ENCODE measurements around the gene PTX4.
A peak's percentile ranks its signal among the peaks of the same experiment; 100 is the strongest.
"Not testable (repeated sequence)": the region's sequence is repeated elsewhere in the genome, so short reads cannot be mapped to it uniquely, and the experiment has no call there.

PTX4 gene

GRCh38 chr16:1471569-1472194 lies 17.1 kb downstream of the PTX4 start:
- Histone ChIP-seq H3K4me3 (ENCODE audit: insufficient read depth, low read length, poor library complexity, severe bottlenecking) (no peak overlapping the region), H3K9ac (ENCODE audit: low read length) (no peak overlapping the region), H2AFZ (ENCODE audit: low read depth, low read length, severe bottlenecking) (no peak overlapping the region), H3F3A (ENCODE audit: insufficient read depth) (no peaks in the 10 kb centered on the region), H4K20me1 (ENCODE audit: low read depth, low read length) (no peaks in the 10 kb centered on the region), H3K9me3 (ENCODE audit: insufficient read depth, low read length) (no peaks in the 10 kb centered on the region), H3K4me2 (ENCODE audit: low read depth, low read length, poor library complexity, severe bottlenecking) (no peak overlapping the region), H3K27me3 (ENCODE audit: low read length) (no peaks in the 10 kb centered on the region), H3K27ac (ENCODE audit: low read depth, low read length) (no peak overlapping the region), H3K36me3 (ENCODE audit: low read length) (no peaks in the 10 kb centered on the region), H3K9me2 (replicated peaks; ENCODE audit: insufficient read depth, low read length) (no peaks in the 10 kb centered on the region), H3K79me2 (ENCODE audit: insufficient read depth, low read length) (peaks cover 32% of the 10 kb centered on the region; the same call in 1 of the 2 replicates)
- TF ChIP-seq EZH2phosphoT487 (conservative IDR thresholded peaks at IDR 0.05; ENCODE audit: low read length), result no peak
- no peak for TF ChIP-seq CTCF (IDR thresholded peaks at IDR 0.05; ENCODE audit: insufficient read depth, low read length, poor library complexity, severe bottlenecking)

GRCh38 chr16:1470481-1471251 lies 18.1 kb downstream of the PTX4 start:
- no peaks in the 10 kb centered on the region for H3K36me3 ChIP-seq (ENCODE audit: low read length)
- H3K9ac ChIP-seq (ENCODE audit: low read length), result no peak overlapping the region
- peaks cover 32% of the 10 kb centered on the region; the same call in 1 of the 2 replicates for H3K79me2 ChIP-seq (ENCODE audit: insufficient read depth, low read length)
- H3K4me2 ChIP-seq (ENCODE audit: low read depth, low read length, poor library complexity, severe bottlenecking), result no peak overlapping the region
- H3K4me3 ChIP-seq (ENCODE audit: insufficient read depth, low read length, poor library complexity, severe bottlenecking), result no peak overlapping the region
- no peak overlapping the region for H3K27ac ChIP-seq (ENCODE audit: low read depth, low read length)
- H3K9me3 ChIP-seq (ENCODE audit: insufficient read depth, low read length), result no peaks in the 10 kb centered on the region
- H3F3A ChIP-seq (ENCODE audit: insufficient read depth), result no peaks in the 10 kb centered on the region
- no peaks in the 10 kb centered on the region for H3K27me3 ChIP-seq (ENCODE audit: low read length)
- no peaks in the 10 kb centered on the region for H3K9me2 ChIP-seq (replicated peaks; ENCODE audit: insufficient read depth, low read length)
- TF ChIP-seq EZH2phosphoT487 (conservative IDR thresholded peaks at IDR 0.05; ENCODE audit: low read length) (no peak), CTCF (IDR thresholded peaks at IDR 0.05; ENCODE audit: insufficient read depth, low read length, poor library complexity, severe bottlenecking) (no peak)
- H4K20me1 ChIP-seq (ENCODE audit: low read depth, low read length), result no peaks in the 10 kb centered on the region
- no peak overlapping the region for H2AFZ ChIP-seq (ENCODE audit: low read depth, low read length, severe bottlenecking)

- Histone ChIP-seq H3K79me2 (ENCODE audit: insufficient read depth, low read length) (peaks cover 32% of the 10 kb centered on the region; the same call in 1 of the 2 replicates), H3K4me2 (ENCODE audit: low read depth, low read length, poor library complexity, severe bottlenecking) (peak overlapping the region; percentile 31), H4K20me1 (ENCODE audit: low read depth, low read length) (no peaks in the 10 kb centered on the region), H3K9me3 (ENCODE audit: insufficient read depth, low read length) (no peaks in the 10 kb centered on the region), H3K4me3 (ENCODE audit: insufficient read depth, low read length, poor library complexity, severe bottlenecking) (no peak overlapping the region), H2AFZ (ENCODE audit: low read depth, low read length, severe bottlenecking) (no peak overlapping the region), H3K9me2 (replicated peaks; ENCODE audit: insufficient read depth, low read length) (no peaks in the 10 kb centered on the region), H3K36me3 (ENCODE audit: low read length) (no peaks in the 10 kb centered on the region), H3K27ac (ENCODE audit: low read depth, low read length) (no peak overlapping the region), H3F3A (ENCODE audit: insufficient read depth) (no peaks in the 10 kb centered on the region), H3K27me3 (ENCODE audit: low read length) (no peaks in the 10 kb centered on the region), H3K9ac (ENCODE audit: low read length) (no peak overlapping the region)
- TF ChIP-seq CTCF (IDR thresholded peaks at IDR 0.05; ENCODE audit: insufficient read depth, low read length, poor library complexity, severe bottlenecking), result no peak
- no peak for TF ChIP-seq EZH2phosphoT487 (conservative IDR thresholded peaks at IDR 0.05; ENCODE audit: low read length)
Measured at GRCh38 chr16:1469693-1470201, 19.0 kb downstream of the PTX4 start.

- H3K36me3 ChIP-seq (ENCODE audit: low read length); H3K9me2 ChIP-seq (replicated peaks; ENCODE audit: insufficient read depth, low read length); H2AFZ ChIP-seq (ENCODE audit: low read depth, low read length, severe bottlenecking); H3K27ac ChIP-seq (ENCODE audit: low read depth, low read length); H3K9ac ChIP-seq (ENCODE audit: low read length); H4K20me1 ChIP-seq (ENCODE audit: low read depth, low read length); H3K4me2 ChIP-seq (ENCODE audit: low read depth, low read length, poor library complexity, severe bottlenecking); H3K4me3 ChIP-seq (ENCODE audit: insufficient read depth, low read length, poor library complexity, severe bottlenecking); H3K27me3 ChIP-seq (ENCODE audit: low read length); H3K9me3 ChIP-seq (ENCODE audit: insufficient read depth, low read length); H3F3A ChIP-seq (ENCODE audit: insufficient read depth): not testable (repeated sequence)
- peaks cover 29% of the 10 kb centered on the region; the same call in 1 of the 2 replicates for H3K79me2 ChIP-seq (ENCODE audit: insufficient read depth, low read length)
Measured at GRCh38 chr16:1469141-1469540, 19.6 kb downstream of the PTX4 start.

All from SU-DHL-6 (cell line).